ENCODE measurements around the gene MRPL14.
A peak's percentile ranks its signal among the peaks of the same experiment; 100 is the strongest.
"Not testable (repeated sequence)": the region's sequence is repeated elsewhere in the genome, so short reads cannot be mapped to it uniquely, and the experiment has no call there.

The MRPL14 gene

GRCh38 chr6:44102527-44102926 is 24.7 kb downstream of the MRPL14 start:
- peaks cover 4% of the 10 kb centered on the region for H3K4me1 Mint-ChIP-seq
- H3K9me3 Mint-ChIP-seq, result no peaks in the 10 kb centered on the region
- H3K27ac Mint-ChIP-seq, result no peak overlapping the region
- H3K4me3 Mint-ChIP-seq, result no peak overlapping the region
- no peaks in the 10 kb centered on the region for H3K36me3 Mint-ChIP-seq
- no peaks in the 10 kb centered on the region for H3K27me3 Mint-ChIP-seq

GRCh38 chr6:44101832-44102231 is 25.4 kb downstream of the MRPL14 start:
- H3K4me1 Mint-ChIP-seq, result peaks cover 4% of the 10 kb centered on the region
- H3K36me3 Mint-ChIP-seq, result no peaks in the 10 kb centered on the region
- no peak overlapping the region for H3K4me3 Mint-ChIP-seq
- H3K9me3 Mint-ChIP-seq, result no peaks in the 10 kb centered on the region
- peak overlapping the region; percentile 56 for H3K27ac Mint-ChIP-seq
- H3K27me3 Mint-ChIP-seq, result no peaks in the 10 kb centered on the region

- no peak overlapping the region for H3K27ac Mint-ChIP-seq
- no peaks in the 10 kb centered on the region for H3K36me3 Mint-ChIP-seq
- peaks cover 4% of the 10 kb centered on the region for H3K4me1 Mint-ChIP-seq
- no peaks in the 10 kb centered on the region for H3K9me3 Mint-ChIP-seq
- H3K27me3 Mint-ChIP-seq, result no peaks in the 10 kb centered on the region
- no peak overlapping the region for H3K4me3 Mint-ChIP-seq
Measured at GRCh38 chr6:44100088-44100550, 27.1 kb downstream of the MRPL14 start.

- H3K9me3 Mint-ChIP-seq, result no peaks in the 10 kb centered on the region
- H3K36me3 Mint-ChIP-seq, result peaks cover 2% of the 10 kb centered on the region
- H3K4me1 Mint-ChIP-seq, result peaks cover 4% of the 10 kb centered on the region
- H3K4me3 Mint-ChIP-seq, result no peak overlapping the region
- no peaks in the 10 kb centered on the region for H3K27me3 Mint-ChIP-seq
- H3K27ac Mint-ChIP-seq, result no peak overlapping the region
Measured at GRCh38 chr6:44099192-44099591, 28.1 kb downstream of the MRPL14 start.

- no peak overlapping the region for H3K27ac Mint-ChIP-seq
- peaks cover 2% of the 10 kb centered on the region for H3K4me1 Mint-ChIP-seq
- H3K27me3 Mint-ChIP-seq, result no peaks in the 10 kb centered on the region
- no peak overlapping the region for H3K4me3 Mint-ChIP-seq
- H3K9me3 Mint-ChIP-seq, result no peaks in the 10 kb centered on the region
- H3K36me3 Mint-ChIP-seq, result peaks cover 2% of the 10 kb centered on the region
Measured at GRCh38 chr6:44097782-44098317, 29.4 kb downstream of the MRPL14 start.

GRCh38 chr6:44096612-44097011 is 30.6 kb downstream of the MRPL14 start:
- H3K36me3 Mint-ChIP-seq, result peaks cover 2% of the 10 kb centered on the region
- H3K9me3 Mint-ChIP-seq, result no peaks in the 10 kb centered on the region
- H3K27ac Mint-ChIP-seq, result no peak overlapping the region
- no peaks in the 10 kb centered on the region for H3K4me1 Mint-ChIP-seq
- no peak overlapping the region for H3K4me3 Mint-ChIP-seq
- H3K27me3 Mint-ChIP-seq, result no peaks in the 10 kb centered on the region

- not testable (repeated sequence) for H3K27ac Mint-ChIP-seq, H3K27me3 Mint-ChIP-seq, H3K4me1 Mint-ChIP-seq, H3K4me3 Mint-ChIP-seq, H3K36me3 Mint-ChIP-seq, H3K9me3 Mint-ChIP-seq
Measured at GRCh38 chr6:44095243-44095623, 32.0 kb downstream of the MRPL14 start.

GRCh38 chr6:44094403-44095242 is 32.6 kb downstream of the MRPL14 start:
- Mint-ChIP-seq H3K4me3 (no peak overlapping the region), H3K9me3 (no peaks in the 10 kb centered on the region), H3K4me1 (no peaks in the 10 kb centered on the region), H3K36me3 (peaks cover 4% of the 10 kb centered on the region), H3K27me3 (no peaks in the 10 kb centered on the region), H3K27ac (no peak overlapping the region)

GRCh38 chr6:44093750-44094402 is 33.4 kb downstream of the MRPL14 start:
- no peak overlapping the region for H3K27ac Mint-ChIP-seq
- no peaks in the 10 kb centered on the region for H3K4me1 Mint-ChIP-seq
- no peaks in the 10 kb centered on the region for H3K27me3 Mint-ChIP-seq
- no peak overlapping the region for H3K4me3 Mint-ChIP-seq
- H3K36me3 Mint-ChIP-seq, result peaks cover 4% of the 10 kb centered on the region
- H3K9me3 Mint-ChIP-seq, result no peaks in the 10 kb centered on the region

GRCh38 chr6:44093066-44093465 is 34.2 kb downstream of the MRPL14 start:
- H3K4me1 Mint-ChIP-seq, result no peaks in the 10 kb centered on the region
- peaks cover 4% of the 10 kb centered on the region for H3K36me3 Mint-ChIP-seq
- H3K4me3 Mint-ChIP-seq, result no peak overlapping the region
- H3K27me3 Mint-ChIP-seq, result no peaks in the 10 kb centered on the region
- H3K9me3 Mint-ChIP-seq, result no peaks in the 10 kb centered on the region
- no peak overlapping the region for H3K27ac Mint-ChIP-seq

- Mint-ChIP-seq H3K27me3 (no peaks in the 10 kb centered on the region), H3K4me1 (no peaks in the 10 kb centered on the region), H3K9me3 (no peaks in the 10 kb centered on the region), H3K36me3 (peaks cover 4% of the 10 kb centered on the region), H3K4me3 (no peak overlapping the region), H3K27ac (no peak overlapping the region)
Measured at GRCh38 chr6:44091981-44092884, 35.0 kb downstream of the MRPL14 start.

- H3K4me3 Mint-ChIP-seq, H3K27ac Mint-ChIP-seq, H3K27me3 Mint-ChIP-seq, H3K4me1 Mint-ChIP-seq, H3K9me3 Mint-ChIP-seq, H3K36me3 Mint-ChIP-seq: not testable (repeated sequence)
Measured at GRCh38 chr6:44091356-44091755, 35.9 kb downstream of the MRPL14 start.

- Mint-ChIP-seq H3K27ac (no peak overlapping the region), H3K4me1 (no peaks in the 10 kb centered on the region)
Measured at GRCh38 chr6:44090465-44090864, 36.8 kb downstream of the MRPL14 start.

GRCh38 chr6:44088827-44089590 is 38.2 kb downstream of the MRPL14 start:
- Mint-ChIP-seq H3K4me3 (no peak overlapping the region), H3K27me3 (no peaks in the 10 kb centered on the region), H3K9me3 (no peaks in the 10 kb centered on the region), H3K27ac (no peak overlapping the region), H3K4me1 (no peaks in the 10 kb centered on the region), H3K36me3 (peaks cover 3% of the 10 kb centered on the region)

More at GRCh38 chr6:44090465-44090864, 36.8 kb downstream of the MRPL14 start:
- H3K36me3 Mint-ChIP-seq, result peaks cover 4% of the 10 kb centered on the region
- H3K9me3 Mint-ChIP-seq, result no peaks in the 10 kb centered on the region
- no peak overlapping the region for H3K4me3 Mint-ChIP-seq
- no peaks in the 10 kb centered on the region for H3K27me3 Mint-ChIP-seq

GRCh38 chr6:44087623-44088022 is 39.6 kb downstream of the MRPL14 start:
- no peaks in the 10 kb centered on the region for H3K9me3 Mint-ChIP-seq
- H3K27me3 Mint-ChIP-seq, result no peaks in the 10 kb centered on the region
- H3K36me3 Mint-ChIP-seq, result peaks cover 3% of the 10 kb centered on the region
- H3K4me3 Mint-ChIP-seq, result no peak overlapping the region
- H3K27ac Mint-ChIP-seq, result no peak overlapping the region
- no peaks in the 10 kb centered on the region for H3K4me1 Mint-ChIP-seq

Measured in activated naive CD4-positive, alpha-beta T cell treated with anti-CD3 and anti-CD28 coated beads, Interleukin-2, amount 50 U/mL, for 24 hours (primary cell).